Measurements from ENCODE around the gene LRRC8C.

The LRRC8C gene

GRCh38 chr1:89706700-89707012 is 73.7 kb downstream of the LRRC8C start:
- no peak for DNase-seq

- DNase-seq: no peak
These were observed 75.9 kb downstream of the LRRC8C start for GRCh38 chr1:89708751-89709375.

- DNase-seq: no peak
These were observed 77.7 kb downstream of the LRRC8C start for GRCh38 chr1:89710498-89711139.

GRCh38 chr1:89711140-89711778 is 78.3 kb downstream of the LRRC8C start:
- no peak for DNase-seq

GRCh38 chr1:89712420-89712819 is 79.5 kb downstream of the LRRC8C start:
- DNase-seq: no peak

- no peak for DNase-seq
These were observed 82.8 kb downstream of the LRRC8C start for GRCh38 chr1:89715677-89716076.

GRCh38 chr1:89719502-89720306 is 86.8 kb downstream of the LRRC8C start:
- no peak for DNase-seq

- DNase-seq: no peak
These were observed 87.9 kb downstream of the LRRC8C start for GRCh38 chr1:89720839-89721238.

- DNase-seq: no peak
These were observed 88.4 kb downstream of the LRRC8C start for GRCh38 chr1:89721351-89721750.

GRCh38 chr1:89723144-89723543 is 90.2 kb downstream of the LRRC8C start:
- no peak for DNase-seq

GRCh38 chr1:89723863-89724262 is 90.9 kb downstream of the LRRC8C start:
- DNase-seq: no peak

GRCh38 chr1:89724369-89725010 is 91.6 kb downstream of the LRRC8C start:
- no peak for DNase-seq

- DNase-seq: no peak
These were observed 92.1 kb downstream of the LRRC8C start for GRCh38 chr1:89725011-89725370.

GRCh38 chr1:89725631-89726030 is 92.7 kb downstream of the LRRC8C start:
- DNase-seq: no peak

- DNase-seq: no peak
These were observed 94.8 kb downstream of the LRRC8C start for GRCh38 chr1:89727517-89728312.

- no peak for DNase-seq
These were observed 95.5 kb downstream of the LRRC8C start for GRCh38 chr1:89728381-89728780.

GRCh38 chr1:89732206-89732605 is 99.3 kb downstream of the LRRC8C start:
- DNase-seq: no peak

- DNase-seq: no peak
These were observed 99.8 kb downstream of the LRRC8C start for GRCh38 chr1:89732643-89733222.

- DNase-seq: no peak
These were observed 100.8 kb downstream of the LRRC8C start for GRCh38 chr1:89733748-89734147.

GRCh38 chr1:89734442-89734841 is 101.5 kb downstream of the LRRC8C start:
- no peak for DNase-seq

- no peak for DNase-seq
These were observed 102.6 kb downstream of the LRRC8C start for GRCh38 chr1:89735479-89735878.
